Heart right ventricle (tissue), 16 donors: ENCODE results near the gene APOD. TPM values are rescaled to one million over a fixed set of nuclear protein-coding genes. Genes with fewer than 3 reads are reported as not detected.
A peak's percentile ranks its signal among the peaks of the same experiment; 100 is the strongest.

Source experiments
- ATAC-seq, 8 donors: fragments of 200-7000 bp; cut with Tn5 transposase; one replicate each; pipeline ENCODE4 v1.9.1; 2020; ENCODE audit warnings: mild to moderate bottlenecking in 8 of 8, moderate library complexity in 8 of 8, moderate number of reproducible peaks in 1 of 8
- DNase-seq, 2 donors: peaks; one replicate each; pipeline ENCODE4 v3.0.0-alpha.2; 2020
- H3K27ac ChIP-seq, 10 donors: fragments of 200-600 bp; sonication (generic) in 2 of 10; one replicate each; pipeline versions ENCODE4 v1.5.0 to v1.8.0; 2020 to 2022; ENCODE audit warnings: mild to moderate bottlenecking in 3 of 10
- H3K27me3 ChIP-seq, 7 donors: fragments of 200-600 bp; one replicate each; pipeline ENCODE4 v1.8.0; 2021 to 2022; ENCODE audit warnings: mild to moderate bottlenecking in 2 of 7
- H3K36me3 ChIP-seq, 9 donors: fragments of 200-600 bp; sonication (generic) in 1 of 9; one replicate each; pipeline versions ENCODE4 v1.5.0 to v1.8.0; 2020 to 2022; ENCODE audit warnings: mild to moderate bottlenecking in 2 of 9
- H3K4me1 ChIP-seq, 9 donors: fragments of 200-600 bp; sonication (generic) in 1 of 9; one replicate each; pipeline versions ENCODE4 v1.5.0 to v1.8.0; 2020 to 2022; ENCODE audit warnings: mild to moderate bottlenecking in 4 of 9
- H3K4me3 ChIP-seq, 10 donors: fragments of 200-600 bp; sonication (generic) in 2 of 10; one replicate each; pipeline versions ENCODE4 v1.5.0 to v1.8.0; 2020 to 2022; ENCODE audit warnings: mild to moderate bottlenecking in 7 of 10, moderate library complexity in 2 of 10
- H3K9me3 ChIP-seq, 11 donors: fragments of 200-600 bp in 10 of 11; sonication (generic) in 2 of 11; one replicate each; pipeline versions ENCODE4 v1.5.0 to v1.8.0; 2013 to 2022; ENCODE audit warnings: mild to moderate bottlenecking in 2 of 11, control low read depth in 1 of 11, moderate library complexity in 1 of 11
- CTCF ChIP-seq, 9 donors: fragments of 200-600 bp; sonication (generic) in 2 of 9; IDR thresholded peaks; one replicate each; pipeline versions ENCODE4 v1.5.0 to v1.8.0; 2021 to 2022; ENCODE audit warnings: antibody characterized with exemption in 9 of 9, mild to moderate bottlenecking in 5 of 9, moderate library complexity in 1 of 9
- WGBS, 2 donors: extraction: QIAGEN DNeasy Blood & Tissue Kit; methylation state at CpG; one replicate each; pipeline ENCODE4 v1.1.7; 2013; ENCODE audit warnings: inconsistent platforms in 1 of 2; 5-methylcytosine and 5-hydroxymethylcytosine counted together
- intact Hi-C, 10 donors: fragments of 100-400 bp; cut with DNase I; formaldehyde crosslinking; loops; one replicate each; pipeline versions ENCODE4 v1.11.1 to v1.14.2; 2022
- polyA plus RNA-seq, 2 donors: library from polyadenylated mRNA; stranded (reverse); fragments of 200-250 nt; gene quantifications; one replicate each; pipeline ENCODE4 v1.2.3, GENCODE V29; 2013
- total RNA-seq, 10 donors: library from RNA; stranded (reverse); fragmentation: NEBNext Ultra II Directional in 3 of 10; extraction: Animal tissue kit (Norgen Biotek cat#: 25700) in 3 of 10; gene quantifications; one replicate each; pipeline versions ENCODE4 v1.2.1 to v1.2.4, GENCODE V29; 2021 to 2023
- donor health status: Arrhythmogenic right ventricular cardiomyopathy.
- donor health status: ischemic (EF 13 %, LVEDD 7.1; RV severe dilation, severe dysfunction).
- donor health status: healthy with polysubstance abuse.
- donor health status: DM: no; HTN: yes; CAD: no.
- donor health status: DM: no; HTN: no; CAD: no.
- donor health status: ischemic (EF 25% LVEDD 6.9; RV normal size, moderate dysfunction).
- donor health status: ischemic (EF 25% LVEDD 5.7; RV mildly dilated, moderate dysfunction).
- donor health status: healthy.
- donor health status: DM: yes; HTN: yes; CAD: no.
- donor health status: Ischemic cardiomyopathy.
- donor health status: ischemic (EF 35%, LVEDD 5.7; RV mildly dilated, moderate dysfunction).
- donor health status: nonischemic (EF 11% LVEDD 7.7; RV severe dilation, severe dysfunction).
- donor health status: DM: yes; HTN: yes; CAD: no.
- donor health status: PGD.
- donor health status: ischemic (EF 29% LVEDD 5.4; RV normal size, mild dysfunction).
- donor health status: nonischemic (EF 23%, LVEDD 6.1; RV moderate dilation, normal function).

The APOD gene
- total and polyA plus RNA-seq, 12 donors, result 73.9 to 582 (median 109) TPM

GRCh38 chr3:195551381-195551978 is 32.3 kb downstream of the APOD start:
- H3K36me3 ChIP-seq, result no peaks in the 10 kb centered on the region
- intact Hi-C loops, result no loop called here
- no peak for TF ChIP-seq CTCF (IDR thresholded peaks at IDR 0.05)
- peaks cover 5 to 40% (median 26%) of the 10 kb centered on the region in 9 donors for H3K4me1 ChIP-seq
- H3K4me3 ChIP-seq, result no peak overlapping the region
- ATAC-seq (peak; percentile 56 to 73 (median 66)), DNase-seq (peak; percentile 48 to 63)
- 58 to 72% methylated on average over 7 of the region's 7 CpGs for WGBS, 2 donors
- no peaks in the 10 kb centered on the region for H3K27me3 ChIP-seq
- peak overlapping the region in 5 of 10 donors; percentile 7 to 80 (median 23) for H3K27ac ChIP-seq
- no peaks in the 10 kb centered on the region for H3K9me3 ChIP-seq

- ATAC-seq (peak in 5 of 8 donors; percentile 44 to 65 (median 48)), DNase-seq (no peak)
- intact Hi-C loops, result no loop called here
- H3K4me3 ChIP-seq, result peak overlapping the region in 1 of 10 donors; percentile 10
- peak overlapping the region in 3 of 10 donors; percentile 7 to 80 (median 30) for H3K27ac ChIP-seq
- TF ChIP-seq CTCF (IDR thresholded peaks at IDR 0.05), result no peak
- 66 to 78% methylated on average over 4 of the region's 4 CpGs for WGBS, 2 donors
- no peaks in the 10 kb centered on the region for H3K36me3 ChIP-seq
- no peaks in the 10 kb centered on the region for H3K9me3 ChIP-seq
- H3K4me1 ChIP-seq, result peaks cover 6 to 48% (median 34%) of the 10 kb centered on the region in 9 donors
- H3K27me3 ChIP-seq, result no peaks in the 10 kb centered on the region
These were observed 33.0 kb downstream of the APOD start for GRCh38 chr3:195550723-195551122.

- intact Hi-C loops, result no loop called here
- 64 to 66% methylated on average over 9 of the region's 9 CpGs for WGBS, 2 donors
- DNase-seq (no peak), ATAC-seq (peak in 1 of 8 donors; percentile 34)
- Histone ChIP-seq H3K27ac (peak overlapping the region in 3 of 10 donors; percentile 10 to 80 (median 30)), H3K36me3 (no peaks in the 10 kb centered on the region), H3K4me1 (peaks cover 8 to 55% (median 41%) of the 10 kb centered on the region in 9 donors), H3K27me3 (no peaks in the 10 kb centered on the region), H3K4me3 (peak overlapping the region in 1 of 10 donors; percentile 10), H3K9me3 (no peaks in the 10 kb centered on the region)
- no peak for TF ChIP-seq CTCF (IDR thresholded peaks at IDR 0.05)
These were observed 33.7 kb downstream of the APOD start for GRCh38 chr3:195549931-195550519.

- Histone ChIP-seq H3K9me3 (no peaks in the 10 kb centered on the region), H3K27me3 (no peaks in the 10 kb centered on the region), H3K36me3 (no peaks in the 10 kb centered on the region), H3K27ac (peak overlapping the region in 1 of 10 donors; percentile 80), H3K4me1 (peaks cover 12 to 65% (median 51%) of the 10 kb centered on the region in 9 donors), H3K4me3 (no peak overlapping the region)
- no peak for TF ChIP-seq CTCF (IDR thresholded peaks at IDR 0.05)
- intact Hi-C loops, result no loop called here
- WGBS, 2 donors, result 71 to 72% methylated on average over 2 of the region's 2 CpGs
- ATAC-seq, result no peak
- no peak for DNase-seq
These were observed 34.8 kb downstream of the APOD start for GRCh38 chr3:195548987-195549386.
